ENCODE data around the gene GFI1B. TPM values are rescaled to one million over a fixed set of nuclear protein-coding genes. Genes with fewer than 3 reads are reported as not detected.

GFI1B gene
- total and polyA plus RNA-seq, 2 of the 13 experiments (the other 11 are each of a cell fraction or from before 2014, with no cell fraction given), result 0.15 to 0.51 TPM

DNA sequence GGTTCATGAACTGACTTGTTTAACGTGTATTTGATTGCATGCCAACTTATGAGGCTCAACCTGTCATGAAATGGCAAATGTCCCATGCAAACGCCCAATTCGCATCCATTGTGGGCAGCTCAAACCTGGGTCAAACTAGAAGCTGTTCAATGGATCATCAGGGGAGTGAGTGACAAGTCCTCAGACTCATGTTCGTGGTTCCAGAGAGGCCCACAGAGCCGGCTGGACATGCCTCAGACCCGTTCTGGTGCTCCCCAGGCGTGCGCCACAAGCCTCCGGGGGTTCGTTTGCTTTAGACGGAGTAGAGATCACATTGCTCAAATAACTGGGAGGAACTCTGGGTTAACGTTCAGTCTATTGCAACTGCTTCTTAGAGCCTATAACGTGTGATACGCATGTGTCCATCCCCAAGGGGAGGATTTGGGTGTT, 15.0 kb downstream of the GFI1B start (continued):
- no peak for TF ChIP-seq ZNF564 (CRISPR knock-in tag; IDR thresholded peaks at IDR 0.05)
- TF ChIP-seq, protein P1, sequence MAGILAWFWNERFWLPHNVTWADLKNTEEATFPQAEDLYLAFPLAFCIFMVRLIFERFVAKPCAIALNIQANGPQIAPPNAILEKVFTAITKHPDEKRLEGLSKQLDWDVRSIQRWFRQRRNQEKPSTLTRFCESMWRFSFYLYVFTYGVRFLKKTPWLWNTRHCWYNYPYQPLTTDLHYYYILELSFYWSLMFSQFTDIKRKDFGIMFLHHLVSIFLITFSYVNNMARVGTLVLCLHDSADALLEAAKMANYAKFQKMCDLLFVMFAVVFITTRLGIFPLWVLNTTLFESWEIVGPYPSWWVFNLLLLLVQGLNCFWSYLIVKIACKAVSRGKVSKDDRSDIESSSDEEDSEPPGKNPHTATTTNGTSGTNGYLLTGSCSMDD (CRISPR knock-in tag; IDR thresholded peaks at IDR 0.05), result no peak
- TF ChIP-seq, protein P2, sequence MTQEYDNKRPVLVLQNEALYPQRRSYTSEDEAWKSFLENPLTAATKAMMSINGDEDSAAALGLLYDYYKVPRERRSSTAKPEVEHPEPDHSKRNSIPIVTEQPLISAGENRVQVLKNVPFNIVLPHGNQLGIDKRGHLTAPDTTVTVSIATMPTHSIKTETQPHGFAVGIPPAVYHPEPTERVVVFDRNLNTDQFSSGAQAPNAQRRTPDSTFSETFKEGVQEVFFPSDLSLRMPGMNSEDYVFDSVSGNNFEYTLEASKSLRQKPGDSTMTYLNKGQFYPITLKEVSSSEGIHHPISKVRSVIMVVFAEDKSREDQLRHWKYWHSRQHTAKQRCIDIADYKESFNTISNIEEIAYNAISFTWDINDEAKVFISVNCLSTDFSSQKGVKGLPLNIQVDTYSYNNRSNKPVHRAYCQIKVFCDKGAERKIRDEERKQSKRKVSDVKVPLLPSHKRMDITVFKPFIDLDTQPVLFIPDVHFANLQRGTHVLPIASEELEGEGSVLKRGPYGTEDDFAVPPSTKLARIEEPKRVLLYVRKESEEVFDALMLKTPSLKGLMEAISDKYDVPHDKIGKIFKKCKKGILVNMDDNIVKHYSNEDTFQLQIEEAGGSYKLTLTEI (CRISPR knock-in tag; conservative IDR thresholded peaks at IDR 0.05), result no peak
- TF ChIP-seq LCORL (IDR thresholded peaks at IDR 0.05), result no peak
- TF ChIP-seq LCORL (CRISPR knock-in tag; IDR thresholded peaks at IDR 0.05), result peak; percentile 21; the same call in 1 of the 2 replicates
- TF ChIP-seq, protein P3, sequence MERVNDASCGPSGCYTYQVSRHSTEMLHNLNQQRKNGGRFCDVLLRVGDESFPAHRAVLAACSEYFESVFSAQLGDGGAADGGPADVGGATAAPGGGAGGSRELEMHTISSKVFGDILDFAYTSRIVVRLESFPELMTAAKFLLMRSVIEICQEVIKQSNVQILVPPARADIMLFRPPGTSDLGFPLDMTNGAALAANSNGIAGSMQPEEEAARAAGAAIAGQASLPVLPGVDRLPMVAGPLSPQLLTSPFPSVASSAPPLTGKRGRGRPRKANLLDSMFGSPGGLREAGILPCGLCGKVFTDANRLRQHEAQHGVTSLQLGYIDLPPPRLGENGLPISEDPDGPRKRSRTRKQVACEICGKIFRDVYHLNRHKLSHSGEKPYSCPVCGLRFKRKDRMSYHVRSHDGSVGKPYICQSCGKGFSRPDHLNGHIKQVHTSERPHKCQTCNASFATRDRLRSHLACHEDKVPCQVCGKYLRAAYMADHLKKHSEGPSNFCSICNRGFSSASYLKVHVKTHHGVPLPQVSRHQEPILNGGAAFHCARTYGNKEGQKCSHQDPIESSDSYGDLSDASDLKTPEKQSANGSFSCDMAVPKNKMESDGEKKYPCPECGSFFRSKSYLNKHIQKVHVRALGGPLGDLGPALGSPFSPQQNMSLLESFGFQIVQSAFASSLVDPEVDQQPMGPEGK (CRISPR knock-in tag; IDR thresholded peaks at IDR 0.05), result peak; percentile 60; the same call in 1 of the 2 replicates
- no peak for TF ChIP-seq SUZ12 (IDR thresholded peaks at IDR 0.05; ENCODE audit: low read depth, low read length)
- no peak for TF ChIP-seq ZNF619 (CRISPR knock-in tag; IDR thresholded peaks at IDR 0.05)
- 0 out of 2 replicates have a peak, but pooled peaks have one; percentile 22 for TF ChIP-seq ZNF891 (CRISPR knock-in tag; IDR thresholded peaks at IDR 0.05)

Measured in HepG2 (cell line).